VCaP (cell line): ENCODE measurements around the gene WDFY4.

Experiments used
- H3K27ac ChIP-seq: fragments of 450-650 bp; 2 replicates; pipeline ENCODE4 v1.5.1; 2017
- CTCF ChIP-seq: fragments of 450-650 bp; conservative IDR thresholded peaks from 2 replicates; pipeline ENCODE4 v1.5.1; 2017; ENCODE audit warnings: mild to moderate bottlenecking, moderate library complexity

WDFY4 gene

GRCh38 chr10:48801001-48801421 is 116.3 kb downstream of the WDFY4 start:
- H3K27ac ChIP-seq = no peak overlapping the region
- no peak for TF ChIP-seq CTCF

- no peak for TF ChIP-seq CTCF
- no peak overlapping the region for H3K27ac ChIP-seq
Measured at GRCh38 chr10:48802611-48803071, 118.0 kb downstream of the WDFY4 start.

GRCh38 chr10:48803801-48804584 is 119.3 kb downstream of the WDFY4 start:
- TF ChIP-seq CTCF = no peak
- H3K27ac ChIP-seq = no peak overlapping the region

GRCh38 chr10:48804740-48805182 is 120.1 kb downstream of the WDFY4 start:
- no peak overlapping the region for H3K27ac ChIP-seq
- TF ChIP-seq CTCF = no peak

GRCh38 chr10:48805411-48805810 is 120.7 kb downstream of the WDFY4 start:
- no peak for TF ChIP-seq CTCF
- H3K27ac ChIP-seq = no peak overlapping the region

- H3K27ac ChIP-seq = no peak overlapping the region
- no peak for TF ChIP-seq CTCF
Measured at GRCh38 chr10:48805848-48806247, 121.2 kb downstream of the WDFY4 start.

- no peak overlapping the region for H3K27ac ChIP-seq
- no peak for TF ChIP-seq CTCF
Measured at GRCh38 chr10:48806342-48806741, 121.7 kb downstream of the WDFY4 start.
